GM18498 (cell line): ENCODE results near the gene SH3RF2.
A peak's percentile ranks its signal among the peaks of the same experiment; 100 is the strongest.

Experiments used
- ATAC-seq: cut with Tn5 transposase; IDR thresholded peaks from one replicate; pipeline ENCODE4 v1.9.1; 2021; ENCODE audit warnings: mild to moderate bottlenecking, moderate library complexity; ENCODE audit not compliant: unreplicated experiment

SH3RF2 gene

GRCh38 chr5:145921211-145921610, 15.2 kb upstream of the SH3RF2 start:
- no peak for ATAC-seq

GRCh38 chr5:145922059-145922458, 14.3 kb upstream of the SH3RF2 start:
- ATAC-seq, result no peak

- no peak for ATAC-seq
Measured at GRCh38 chr5:145923405-145923804, 13.0 kb upstream of the SH3RF2 start.

GRCh38 chr5:145924849-145925248, 11.5 kb upstream of the SH3RF2 start:
- ATAC-seq, result no peak

GRCh38 chr5:145925353-145925752, 11.0 kb upstream of the SH3RF2 start:
- ATAC-seq, result no peak

GRCh38 chr5:145925803-145926202, 10.6 kb upstream of the SH3RF2 start:
- no peak for ATAC-seq

GRCh38 chr5:145931718-145932117, 4.7 kb upstream of the SH3RF2 start:
- ATAC-seq, result no peak

GRCh38 chr5:145934276-145934675, 2.1 kb upstream of the SH3RF2 start:
- no peak for ATAC-seq

- ATAC-seq, result no peak
Measured at GRCh38 chr5:145937432-145938250, 1.3 kb downstream of the SH3RF2 start.

- ATAC-seq, result no peak
Measured at GRCh38 chr5:145938776-145939539, 2.6 kb downstream of the SH3RF2 start.

- no peak for ATAC-seq
Measured at GRCh38 chr5:145939540-145940065, 3.2 kb downstream of the SH3RF2 start.

- ATAC-seq, result no peak
Measured at GRCh38 chr5:145941096-145941447, 4.7 kb downstream of the SH3RF2 start.

- no peak for ATAC-seq
Measured at GRCh38 chr5:145941448-145942130, 5.2 kb downstream of the SH3RF2 start.

GRCh38 chr5:145942201-145942600, 5.8 kb downstream of the SH3RF2 start:
- ATAC-seq, result no peak

GRCh38 chr5:145942749-145943148, 6.4 kb downstream of the SH3RF2 start:
- no peak for ATAC-seq

GRCh38 chr5:145943674-145944121, 7.3 kb downstream of the SH3RF2 start:
- ATAC-seq, result no peak

GRCh38 chr5:145944328-145944727, 8.0 kb downstream of the SH3RF2 start:
- no peak for ATAC-seq

GRCh38 chr5:145945620-145946111, 9.3 kb downstream of the SH3RF2 start:
- ATAC-seq, result no peak

- ATAC-seq, result peak; percentile 81
Measured at GRCh38 chr5:145946112-145946861, 9.9 kb downstream of the SH3RF2 start.

- ATAC-seq, result no peak
Measured at GRCh38 chr5:145947581-145947980, 11.2 kb downstream of the SH3RF2 start.
